HG02943 (cell line): Measurements from ENCODE around the gene CYBC1.
A peak's percentile ranks its signal among the peaks of the same experiment; 100 is the strongest.
"Not testable (repeated sequence)": the region's sequence is repeated elsewhere in the genome, so short reads cannot be mapped to it uniquely, and the experiment has no call there.

Experiments used
- ATAC-seq: cut with Tn5 transposase; IDR thresholded peaks from one replicate; pipeline ENCODE4 v1.9.1; 2021; ENCODE audit warnings: mild to moderate bottlenecking, low read depth, moderate library complexity; ENCODE audit not compliant: unreplicated experiment

Gene CYBC1

DNA sequence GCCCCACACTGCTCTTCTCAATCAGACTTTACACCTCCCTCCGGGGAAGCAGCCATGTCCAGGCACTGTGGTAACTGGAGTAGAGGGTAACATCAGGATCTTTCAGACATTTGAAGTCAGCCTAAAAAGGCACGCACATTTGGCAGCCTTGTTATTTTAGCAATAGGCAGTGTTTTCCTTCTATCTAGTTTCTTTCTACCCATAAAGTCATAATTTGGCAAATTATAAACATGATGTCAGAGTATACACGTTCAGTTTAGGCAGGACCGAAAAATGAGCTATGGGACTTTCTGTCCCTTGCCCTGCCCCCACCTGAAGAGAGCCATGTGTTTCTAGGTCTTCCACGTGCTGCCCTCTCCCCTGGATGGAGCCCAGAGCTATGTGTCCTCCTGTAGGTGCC lies 29.1 kb upstream of the CYBC1 start:
- no peak for ATAC-seq

- ATAC-seq: no peak
Observed at GRCh38 chr17:82477934-82478333, 27.4 kb upstream of the CYBC1 start.

DNA sequence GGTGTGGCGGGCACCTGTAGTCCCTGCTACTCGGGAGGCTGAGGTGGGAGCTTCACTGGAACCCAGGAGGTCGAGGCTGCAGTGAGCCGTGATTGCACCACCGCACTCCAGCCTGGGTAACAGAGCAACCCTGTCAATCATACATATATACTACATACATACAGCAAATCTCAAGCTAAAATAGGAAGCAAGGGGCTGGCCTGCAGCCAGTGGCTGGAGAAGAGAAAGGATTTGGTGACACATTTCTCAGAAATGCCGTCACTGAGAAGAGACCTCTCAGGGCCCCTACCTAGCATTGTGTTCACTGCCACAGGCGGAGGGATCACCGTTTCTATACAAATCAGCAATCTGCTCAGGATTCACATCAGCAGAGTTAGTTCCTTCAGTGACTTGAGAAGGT lies 24.9 kb upstream of the CYBC1 start:
- ATAC-seq: no peak

DNA sequence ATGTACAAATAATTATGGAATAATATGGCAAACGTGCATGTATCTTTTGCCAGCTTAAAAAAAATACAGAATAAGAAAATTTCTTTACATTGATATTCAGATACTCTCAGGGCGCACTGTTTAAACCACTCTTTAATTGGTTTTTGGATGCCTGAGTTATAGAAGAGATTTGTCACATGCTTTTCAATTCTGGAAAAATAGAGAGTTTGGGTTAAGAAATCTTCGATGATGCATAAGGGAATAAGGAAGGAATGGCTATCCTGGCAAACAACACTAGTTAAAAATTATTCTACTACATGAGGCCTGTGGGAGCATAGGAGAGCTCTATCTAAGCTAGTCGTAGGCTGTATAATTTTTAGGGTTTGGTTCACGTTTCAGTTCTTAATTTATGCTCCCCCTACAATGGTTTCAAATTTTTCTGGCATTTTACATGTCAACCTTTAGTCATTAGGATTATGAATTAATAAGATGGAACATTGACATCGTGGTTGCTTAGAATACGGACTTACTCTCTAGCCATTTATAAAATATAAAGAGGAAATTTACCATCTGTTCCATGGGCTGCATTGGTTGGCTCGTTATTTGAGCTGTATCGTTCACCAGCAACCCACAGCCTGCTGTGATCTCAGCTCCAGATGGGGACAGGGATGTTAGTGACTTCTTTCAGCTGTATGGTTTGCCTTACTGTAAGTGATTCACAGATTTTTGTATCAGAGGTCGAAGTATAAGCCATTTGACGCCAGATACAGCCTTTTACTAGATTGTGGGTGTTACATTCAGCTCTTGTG lies 23.9 kb upstream of the CYBC1 start:
- no peak for ATAC-seq

DNA sequence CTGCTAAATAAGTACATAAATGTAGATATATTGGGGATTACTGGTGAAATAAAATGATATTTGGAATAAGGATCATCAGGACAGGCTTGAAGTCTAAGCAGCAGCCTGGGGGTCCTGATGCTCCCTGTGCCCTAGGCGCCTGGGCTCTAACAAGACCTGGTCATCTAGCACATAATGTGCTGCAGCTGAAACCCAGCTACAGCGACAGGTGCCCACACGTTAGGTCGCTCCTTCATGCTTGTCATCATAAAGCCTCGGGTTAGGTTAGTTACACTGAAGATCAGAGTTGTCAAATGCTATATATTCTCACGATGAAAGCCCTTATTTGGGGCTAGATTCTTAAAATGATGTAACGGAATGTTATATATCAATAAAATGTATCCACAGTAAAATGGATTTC lies 19.5 kb upstream of the CYBC1 start:
- ATAC-seq: no peak

DNA sequence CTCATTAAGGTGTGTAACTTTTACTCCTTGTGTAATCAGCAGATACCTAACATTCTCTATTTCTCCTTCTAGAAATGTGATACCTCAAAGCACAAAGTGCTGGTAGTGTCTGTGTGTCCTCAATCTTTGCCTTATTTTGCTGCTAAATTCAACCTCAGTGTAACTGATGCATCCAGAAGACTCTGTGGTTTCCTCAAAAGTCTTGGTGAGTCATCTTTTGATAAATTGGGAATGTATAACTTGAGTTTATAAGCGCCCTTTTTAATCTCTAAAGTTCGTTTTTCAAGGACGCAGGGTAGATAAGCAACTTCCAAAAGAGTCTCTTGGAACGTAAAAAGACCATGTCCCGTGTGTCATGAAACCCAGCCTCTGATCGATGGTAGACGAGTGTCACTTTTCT lies 18.1 kb upstream of the CYBC1 start:
- no peak for ATAC-seq

DNA sequence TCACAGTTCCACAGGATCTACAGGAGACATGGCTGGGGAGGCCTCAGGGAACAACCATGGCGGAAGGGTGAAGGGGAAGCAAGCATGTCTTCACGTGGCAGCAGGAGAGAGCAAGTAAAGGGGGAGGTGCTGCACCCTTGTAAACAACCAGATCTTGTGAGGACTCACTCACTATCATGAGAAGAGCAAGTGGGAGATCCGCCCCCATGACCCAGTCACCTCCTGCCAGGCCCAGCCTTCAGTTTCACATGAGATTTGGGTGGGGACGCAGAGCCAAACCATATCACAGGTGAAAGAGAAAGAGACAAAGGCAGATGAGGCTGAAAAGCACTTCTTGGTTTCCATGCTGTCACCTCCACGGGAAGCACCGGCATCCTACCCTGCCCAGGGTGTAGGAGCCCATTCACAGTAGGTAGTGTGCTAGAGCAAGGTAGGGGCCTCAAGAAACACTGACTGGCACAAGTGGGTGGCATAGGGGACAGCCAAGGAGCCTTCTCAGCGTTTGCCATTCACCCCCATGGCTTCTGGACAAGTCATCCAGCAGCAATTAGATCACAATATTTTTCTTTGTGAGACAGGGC lies 14.6 kb upstream of the CYBC1 start:
- no peak for ATAC-seq

GRCh38 chr17:82464567-82464929 lies 14.0 kb upstream of the CYBC1 start:
- no peak for ATAC-seq

DNA sequence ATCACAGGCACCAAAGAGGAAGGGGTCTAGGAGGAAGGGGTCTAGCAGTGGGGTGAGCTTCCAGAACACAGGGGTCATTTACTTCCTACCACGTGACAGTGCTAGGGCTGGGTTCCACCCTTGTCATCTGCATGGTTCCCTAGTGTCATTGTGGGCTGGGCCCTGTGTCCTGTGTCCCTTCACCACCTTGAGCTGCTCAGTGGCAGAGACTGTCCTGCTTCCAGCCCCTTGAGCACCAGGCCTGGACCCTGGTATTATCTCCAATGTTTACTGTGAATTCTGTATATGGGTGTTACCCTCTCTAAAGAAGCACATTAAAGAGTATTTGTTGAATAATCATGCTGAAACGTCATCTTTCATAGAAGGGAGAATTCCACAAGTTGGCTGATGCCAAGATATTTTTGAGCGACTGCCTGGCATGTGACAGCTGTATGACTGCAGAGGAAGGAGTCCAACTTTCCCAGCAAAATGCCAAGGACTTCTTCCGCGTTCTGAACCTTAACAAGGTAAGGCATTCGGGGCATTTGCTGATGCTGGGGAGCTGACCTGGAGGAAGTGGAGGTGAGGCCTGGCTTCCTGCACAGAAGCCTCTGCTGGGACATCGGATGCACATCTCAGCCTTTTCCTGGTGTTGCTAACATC lies 13.5 kb upstream of the CYBC1 start:
- no peak for ATAC-seq

DNA sequence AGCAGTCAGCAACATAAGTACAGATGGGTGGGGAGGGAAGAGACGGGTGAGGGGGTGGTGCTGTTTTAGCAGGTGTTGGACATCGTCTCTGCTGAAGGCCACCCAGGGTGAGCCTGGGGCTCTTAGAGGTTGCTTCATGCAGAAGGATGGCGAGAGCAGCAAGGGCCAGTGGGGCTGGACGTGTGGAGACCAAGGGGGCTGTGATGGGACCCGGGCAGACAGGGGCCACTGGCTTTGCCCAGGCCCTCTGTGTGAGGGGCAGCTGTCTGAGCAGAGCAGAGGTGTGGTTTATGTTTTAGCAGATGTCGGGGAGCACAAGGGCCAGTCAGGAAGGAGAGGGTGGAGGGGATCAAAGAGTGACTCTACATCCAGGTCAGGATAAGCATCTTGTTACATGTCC lies 12.8 kb upstream of the CYBC1 start:
- ATAC-seq: no peak

- no peak for ATAC-seq
Observed at GRCh38 chr17:82461827-82462524, 11.4 kb upstream of the CYBC1 start.

DNA sequence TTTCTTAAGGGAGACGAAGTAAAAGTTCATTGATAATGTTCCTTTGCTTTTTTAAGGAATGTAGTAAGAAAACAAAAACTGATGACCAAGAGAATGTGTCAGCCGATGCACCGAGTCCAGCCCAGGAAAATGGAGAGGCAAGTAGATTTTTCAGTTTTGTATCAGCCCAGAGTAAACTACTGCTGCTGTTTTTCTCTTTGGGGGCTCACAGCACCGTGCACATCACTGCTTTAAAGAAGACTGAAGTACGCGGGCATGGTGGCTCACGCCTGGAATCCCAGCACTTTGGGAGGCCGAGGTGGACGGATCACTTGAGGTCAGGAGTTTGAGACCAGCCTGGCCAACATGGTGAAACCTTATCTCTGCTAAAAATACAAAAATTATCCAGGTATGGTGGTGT lies 9.4 kb upstream of the CYBC1 start:
- not testable (repeated sequence) for ATAC-seq

DNA sequence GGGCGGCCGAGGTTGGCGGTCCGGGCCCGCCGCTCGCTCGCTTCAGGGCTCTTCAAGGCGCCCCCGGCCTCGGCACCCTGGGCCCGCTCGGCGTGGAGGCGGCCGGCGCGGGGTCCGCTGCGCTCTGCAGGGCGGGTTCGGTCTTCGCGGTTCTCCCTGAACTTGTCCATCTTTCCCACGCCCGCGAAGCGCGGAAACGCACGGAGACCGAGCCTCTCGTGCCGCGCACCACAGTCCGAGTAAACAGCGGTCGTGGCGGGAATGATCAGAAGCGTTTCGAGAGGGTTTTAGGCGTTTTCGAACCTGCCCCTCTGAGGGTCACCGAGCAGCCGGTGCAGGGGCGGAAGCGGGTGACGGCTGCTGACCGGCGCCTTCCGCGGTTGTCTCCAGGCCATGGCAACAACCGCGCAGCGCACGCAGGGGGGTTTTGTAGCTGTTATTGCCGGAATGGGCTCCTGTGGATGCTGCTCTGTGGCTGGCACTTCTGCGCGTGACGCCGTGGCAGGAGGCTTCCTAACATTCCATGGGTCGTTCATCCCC lies 8.4 kb upstream of the CYBC1 start:
- peak; percentile 9 for ATAC-seq

GRCh38 chr17:82458179-82458884 lies 7.8 kb upstream of the CYBC1 start, which contains the start of gene NARF:
Gene NARF (plus strand): TSS chr17:82458741. CDS start chr17:82458804, 63 bp downstream.
- ATAC-seq: peak; percentile 91

DNA sequence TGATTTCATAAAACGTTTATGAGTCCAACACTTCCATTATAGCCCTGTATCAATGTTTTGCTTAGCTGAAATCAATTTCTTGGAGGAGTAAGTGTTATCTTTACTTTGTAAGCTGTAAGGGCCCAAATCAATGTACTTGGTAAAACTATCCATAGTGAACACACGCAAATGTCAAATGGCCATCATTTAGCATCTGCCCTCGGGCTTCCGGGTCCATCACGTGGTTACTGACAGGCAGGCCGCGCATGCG lies 7.3 kb upstream of the CYBC1 start:
- no peak for ATAC-seq

GRCh38 chr17:82457073-82457928 lies 6.7 kb upstream of the CYBC1 start:
- ATAC-seq: no peak

- ATAC-seq: not testable (repeated sequence)
Observed at GRCh38 chr17:82453706-82454105, 3.2 kb upstream of the CYBC1 start.

DNA sequence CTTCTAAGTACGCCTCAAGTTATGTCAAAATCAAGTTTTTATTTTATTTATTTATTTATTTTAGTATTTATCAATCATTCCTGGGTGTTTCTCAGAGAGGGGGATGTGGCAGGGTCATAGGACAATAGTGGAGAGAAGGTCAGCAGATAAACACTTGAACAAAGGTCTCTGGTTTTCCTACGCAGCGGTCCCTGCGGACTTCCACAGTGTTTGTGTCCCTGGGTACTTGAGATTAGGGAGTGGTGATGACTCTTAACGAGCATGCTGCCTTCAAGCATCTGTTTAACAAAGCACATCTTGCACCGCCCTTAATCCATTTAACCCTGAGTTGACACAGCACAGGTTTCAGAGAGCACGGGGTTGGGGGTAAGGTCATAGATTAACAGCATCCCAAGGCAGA lies 2.6 kb upstream of the CYBC1 start:
- ATAC-seq: not testable (repeated sequence)

DNA sequence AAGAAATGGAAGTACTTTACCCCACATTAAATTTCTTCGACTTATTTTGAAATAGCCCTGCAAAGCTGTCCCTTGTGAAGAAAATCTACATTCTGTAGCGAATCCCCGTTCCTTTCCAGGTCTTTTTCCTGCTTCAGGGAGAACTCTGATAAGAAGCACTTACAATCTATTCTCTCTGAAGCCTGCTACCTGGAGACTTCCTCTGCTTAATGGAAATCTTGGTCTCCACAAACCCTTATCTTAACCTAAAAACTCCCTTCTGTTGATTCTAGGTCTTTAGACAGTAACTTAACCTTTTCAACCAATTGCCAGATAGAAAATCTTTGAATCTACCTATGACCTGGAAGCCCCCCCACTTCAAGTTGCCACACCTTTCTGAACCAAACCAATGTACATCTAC lies 1.6 kb upstream of the CYBC1 start:
- no peak for ATAC-seq

- ATAC-seq: no peak
Observed at GRCh38 chr17:82449883-82450356, 632 bp downstream of the CYBC1 start.
